ENCODE results near the gene MACROD2.

MACROD2 gene

DNA sequence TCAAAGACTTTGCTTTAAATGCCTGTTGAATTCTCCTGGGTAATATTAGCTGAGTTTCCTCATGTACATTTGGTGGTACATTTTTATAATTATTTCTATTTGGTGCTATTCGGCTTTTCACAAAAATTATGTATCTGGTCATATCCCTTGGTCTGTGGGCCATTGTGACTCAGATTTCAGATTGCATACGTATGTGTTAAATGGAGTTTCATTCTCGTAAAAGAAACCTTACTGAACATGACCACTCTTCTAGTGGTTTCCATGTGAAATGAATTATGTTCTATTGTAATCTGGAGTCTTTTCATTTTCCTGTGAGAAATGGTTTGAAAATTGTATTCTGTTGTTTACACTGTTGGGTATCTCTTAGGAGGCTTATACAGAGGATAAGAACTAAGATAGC lies 728.3 kb downstream of the MACROD2 start:
- no peak for DNase-seq

DNA sequence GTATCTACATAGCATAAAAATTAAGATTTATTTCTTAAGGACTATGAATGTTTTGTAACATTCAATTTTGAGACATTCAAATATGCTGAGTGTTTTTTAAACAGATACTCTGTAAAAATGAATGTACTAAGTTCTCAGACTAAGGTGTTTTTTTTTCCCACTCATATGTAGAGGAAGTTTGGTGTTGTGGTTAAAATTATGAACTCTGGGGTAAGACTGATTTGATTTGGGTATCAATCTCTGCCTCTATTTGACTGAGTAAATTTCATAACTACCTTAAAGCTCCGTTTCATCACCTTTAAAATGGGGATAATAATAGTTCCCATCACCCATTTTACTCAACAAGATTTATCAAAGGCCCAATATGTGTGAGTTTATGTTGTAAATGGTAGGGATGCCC lies 728.7 kb downstream of the MACROD2 start:
- DNase-seq, result no peak

DNA sequence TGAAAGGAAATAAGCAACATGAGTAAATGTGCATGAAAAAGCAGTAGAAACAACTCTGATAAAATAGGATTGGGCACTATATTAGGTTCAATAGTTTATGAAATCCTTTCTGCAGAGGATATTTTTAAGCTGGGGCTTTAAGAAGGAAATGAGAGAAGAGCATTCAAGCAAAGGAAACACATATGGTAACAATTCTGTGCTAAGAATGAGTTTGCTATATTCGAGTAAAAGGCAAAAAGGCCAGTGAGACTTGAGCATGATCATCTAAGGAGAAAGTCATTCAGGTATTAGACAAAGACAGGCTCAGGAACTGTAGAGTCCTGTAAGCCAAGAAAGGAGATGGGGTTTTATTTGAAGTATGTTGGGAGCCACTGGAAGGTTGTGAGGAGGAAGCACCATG lies 729.2 kb downstream of the MACROD2 start:
- DNase-seq, result no peak

DNA sequence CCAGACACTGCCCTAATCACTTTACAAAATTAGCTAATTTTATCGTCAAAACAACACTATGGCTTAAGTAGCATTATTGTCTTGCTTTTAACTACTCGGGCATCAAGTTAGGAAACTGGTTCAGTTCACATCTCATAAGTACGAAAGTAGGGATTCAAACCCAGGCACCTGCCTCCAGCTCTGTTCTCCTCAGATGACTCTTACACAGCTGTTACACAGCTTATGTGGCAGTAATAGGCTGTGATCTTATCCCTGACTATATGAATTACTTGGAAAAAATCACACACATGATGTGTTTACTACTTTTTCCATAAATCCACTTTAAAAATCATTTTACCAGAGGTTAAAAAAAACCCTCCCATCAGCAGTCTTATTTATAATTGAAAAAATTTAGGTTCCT lies 731.3 kb downstream of the MACROD2 start:
- no peak for DNase-seq

DNA sequence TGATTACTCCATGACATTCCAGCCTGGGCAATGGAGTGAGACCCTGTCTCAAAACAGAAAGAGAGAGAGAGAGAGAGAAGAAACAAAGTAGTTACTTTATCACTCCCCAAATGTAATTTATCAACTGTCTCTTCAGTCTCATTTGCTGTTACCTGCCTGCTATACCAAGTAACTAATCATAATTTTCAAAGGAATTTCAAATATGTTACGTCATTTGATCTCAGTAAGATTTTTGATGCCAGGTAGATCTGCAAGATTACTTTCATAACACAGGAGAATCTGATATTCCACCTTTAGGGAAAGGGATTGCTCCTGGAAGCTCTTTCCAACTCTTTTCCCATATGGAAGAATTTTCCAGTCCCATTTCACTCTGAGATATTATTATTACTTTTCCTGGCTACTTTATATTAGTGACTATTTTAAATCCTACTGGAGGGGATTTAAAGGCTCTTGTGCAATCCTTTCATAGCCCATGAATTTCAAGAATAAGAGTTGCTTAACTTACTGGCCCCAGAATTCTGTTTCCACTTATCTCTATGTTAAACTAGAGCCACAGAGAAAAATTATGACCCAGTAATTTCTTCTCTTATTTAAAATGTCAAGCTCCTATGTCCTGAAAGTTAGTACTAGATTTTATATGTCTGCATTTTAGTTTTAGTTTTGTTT lies 732.3 kb downstream of the MACROD2 start:
- DNase-seq, result no peak

DNA sequence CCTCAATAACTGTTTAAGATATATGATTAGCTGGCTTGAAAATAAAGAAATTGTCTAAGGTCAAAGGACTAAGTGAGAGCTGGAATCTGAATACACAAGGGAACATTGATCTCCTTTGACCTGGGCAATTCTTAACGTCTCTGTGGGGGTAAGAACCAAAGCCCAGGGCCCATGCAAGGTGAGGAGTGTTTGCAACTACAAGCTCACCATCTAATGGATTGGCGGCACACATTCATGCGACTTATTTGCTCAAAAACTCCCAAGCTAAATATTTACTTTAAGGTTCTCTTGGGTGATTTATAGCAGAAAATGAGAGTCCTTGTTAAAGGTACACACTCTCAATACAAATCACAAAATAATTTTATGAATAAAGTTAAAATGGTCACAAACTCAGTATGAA lies 734.1 kb downstream of the MACROD2 start:
- DNase-seq, result no peak

DNA sequence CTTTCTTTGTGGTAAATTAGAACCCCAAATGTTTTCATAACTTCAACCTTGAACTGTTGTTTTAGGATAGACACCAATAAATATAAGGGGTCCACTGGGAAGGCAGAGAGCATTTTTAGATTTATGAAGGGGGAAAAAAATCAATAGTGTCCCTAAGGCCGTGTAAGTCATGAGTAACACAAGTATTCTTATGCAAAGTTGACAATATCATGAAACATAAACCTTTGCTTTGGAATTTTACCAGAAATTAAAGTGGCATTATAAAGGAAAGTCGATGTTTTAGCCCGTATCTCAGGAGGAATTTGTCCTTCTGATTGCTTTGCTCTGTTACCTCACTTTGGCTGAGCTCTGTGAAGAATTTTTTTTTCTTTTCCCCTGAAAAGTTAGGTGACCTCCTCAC lies 737.0 kb downstream of the MACROD2 start:
- no peak for DNase-seq

DNA sequence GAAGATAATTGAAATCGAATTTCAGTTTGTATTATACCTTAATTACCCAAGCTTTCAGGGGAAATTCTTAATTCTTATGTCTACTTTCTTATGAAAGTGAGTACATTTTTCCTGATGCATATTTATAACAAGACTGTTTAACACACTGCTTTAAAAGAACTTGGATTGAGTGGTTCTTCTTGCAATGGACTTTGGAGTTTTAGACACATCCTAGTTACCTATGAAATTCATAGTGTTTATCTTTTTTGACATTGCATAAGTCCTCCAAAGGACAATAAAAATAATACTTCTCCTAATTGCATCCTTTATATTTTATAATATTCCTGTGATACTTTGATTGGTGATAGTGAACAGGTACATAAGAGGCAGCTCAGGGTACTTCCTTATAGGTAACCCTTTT lies 737.7 kb downstream of the MACROD2 start:
- DNase-seq, result no peak

DNA sequence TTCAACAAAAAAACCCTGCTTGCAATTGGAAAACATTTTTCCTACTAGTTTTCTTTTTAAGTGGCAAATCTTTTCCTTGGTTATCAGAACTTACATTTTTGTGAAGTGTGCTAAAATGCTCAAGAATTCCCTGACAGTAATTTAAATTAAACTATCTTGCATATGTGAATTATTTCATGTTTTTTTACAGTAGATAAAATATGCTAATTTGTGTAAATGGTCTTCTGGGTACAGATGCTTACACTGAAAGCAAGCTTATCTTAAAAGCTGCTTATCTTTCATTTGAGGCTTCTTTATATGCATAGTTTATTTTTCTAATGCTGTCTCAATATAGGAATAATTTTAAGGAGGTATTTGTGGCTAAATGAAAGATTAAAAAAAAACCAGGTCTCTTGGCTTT lies 745.1 kb downstream of the MACROD2 start:
- DNase-seq, result no peak

DNA sequence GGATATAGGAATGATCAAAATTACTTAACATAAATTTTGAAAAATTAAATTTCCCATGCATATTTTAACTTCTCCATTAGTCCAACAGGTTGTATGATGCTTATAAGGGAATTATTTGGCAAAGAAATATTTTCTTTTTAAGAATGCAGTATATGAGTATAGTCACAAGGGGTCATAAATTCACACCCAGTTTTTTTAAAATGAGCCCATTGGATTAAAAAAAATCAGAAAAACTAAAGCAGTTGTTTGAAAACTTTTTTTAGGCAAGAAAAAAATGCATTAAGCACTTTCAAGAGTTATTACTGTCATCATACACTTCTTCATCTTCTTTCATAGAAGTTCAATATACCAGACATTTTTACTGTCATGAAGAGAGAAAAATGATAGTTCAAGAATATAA lies 746.3 kb downstream of the MACROD2 start:
- no peak for DNase-seq

DNA sequence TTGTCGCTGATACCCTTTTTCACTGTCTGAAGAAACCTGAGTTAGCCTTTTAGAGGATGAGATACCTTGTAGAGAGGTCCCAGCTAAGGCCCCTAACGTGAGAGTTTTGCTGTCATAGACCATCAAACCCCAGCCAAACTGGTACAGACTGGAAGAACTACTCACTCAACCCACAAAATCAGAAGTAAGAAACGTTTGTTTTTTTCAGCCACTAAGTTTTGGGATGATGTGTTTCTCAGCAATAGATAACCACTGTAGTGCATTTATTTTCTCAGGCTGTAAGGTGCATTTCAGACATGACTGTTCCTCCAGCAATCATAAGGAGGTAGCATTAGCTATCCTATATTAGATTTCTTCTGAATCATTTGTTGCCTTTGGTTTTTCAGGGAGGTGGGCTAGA lies 749.4 kb downstream of the MACROD2 start:
- no peak for DNase-seq

DNA sequence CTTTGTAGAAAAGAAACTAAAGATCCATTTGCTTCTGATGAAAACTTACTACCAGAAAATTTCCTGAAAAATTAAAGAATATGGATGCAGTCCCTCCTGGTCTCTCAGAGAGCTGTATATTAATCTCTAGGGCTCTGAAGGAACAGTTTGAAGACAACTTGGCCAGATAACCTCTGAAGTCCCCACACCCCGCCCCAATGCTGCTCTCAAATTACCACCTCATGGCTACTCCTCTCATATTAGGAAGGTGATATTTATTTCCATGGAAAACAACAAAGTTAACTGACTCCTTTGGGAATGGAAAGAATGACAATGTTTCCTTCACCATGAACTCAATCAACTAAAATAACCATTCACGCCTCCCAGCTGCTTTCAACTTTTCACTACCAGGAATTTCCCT lies 750.5 kb downstream of the MACROD2 start:
- no peak for DNase-seq

DNA sequence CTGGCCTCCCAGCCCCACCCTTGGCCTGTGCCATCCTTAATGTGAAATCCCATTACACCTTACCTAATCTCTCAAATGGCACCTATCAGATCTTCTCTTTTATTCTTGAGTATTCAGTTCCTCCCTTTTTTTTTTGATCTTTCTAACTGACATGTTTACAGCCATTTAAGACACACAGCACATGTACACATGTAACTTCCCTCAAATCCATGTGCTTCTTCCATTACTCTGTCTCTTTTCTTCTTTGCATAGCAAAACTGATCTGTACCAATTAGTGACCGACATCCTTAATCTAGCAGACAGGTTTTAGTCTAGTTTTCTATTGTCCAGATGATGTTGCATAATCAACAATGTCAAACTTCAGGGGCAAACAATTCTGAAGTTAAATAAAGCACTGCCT lies 755.9 kb downstream of the MACROD2 start:
- no peak for DNase-seq

DNA sequence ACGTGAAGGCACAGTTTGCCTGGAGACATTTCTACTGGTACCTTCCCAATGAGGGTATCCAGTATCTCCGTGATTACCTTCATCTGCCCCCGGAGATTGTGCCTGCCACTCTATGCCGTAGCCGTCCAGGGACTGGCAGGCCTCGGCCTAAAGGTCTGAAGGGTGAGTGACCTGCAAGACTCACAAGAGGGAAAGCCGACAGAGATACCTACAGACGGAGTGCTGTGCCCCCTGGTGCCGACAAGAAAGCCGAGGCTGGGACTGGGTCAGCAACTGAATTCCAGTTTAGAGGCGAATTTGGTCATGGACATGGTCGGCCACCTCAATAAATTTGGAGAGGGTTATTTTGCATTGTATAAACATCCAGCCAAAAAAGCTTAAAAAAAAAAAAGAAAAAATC lies 762.4 kb downstream of the MACROD2 start:
- DNase-seq, result no peak

DNA sequence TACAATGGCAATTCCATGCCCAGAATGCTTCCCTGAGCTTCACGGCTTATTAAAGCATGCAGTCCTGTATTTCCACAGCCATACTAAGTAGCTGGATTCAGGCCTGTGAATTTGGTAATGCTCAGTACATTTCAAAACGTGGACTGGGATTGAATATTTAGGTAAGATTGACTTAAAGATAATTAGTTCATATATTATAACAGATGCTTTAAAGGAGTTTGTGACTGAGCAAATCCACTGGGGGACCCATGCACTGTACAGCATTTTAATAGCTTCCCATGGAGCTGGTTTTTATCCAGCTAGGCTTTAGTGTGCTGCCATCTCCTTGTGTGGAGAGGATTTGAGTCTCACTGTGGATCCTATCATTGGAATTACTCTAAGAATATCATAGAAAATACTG lies 763.0 kb downstream of the MACROD2 start:
- DNase-seq, result no peak

DNA sequence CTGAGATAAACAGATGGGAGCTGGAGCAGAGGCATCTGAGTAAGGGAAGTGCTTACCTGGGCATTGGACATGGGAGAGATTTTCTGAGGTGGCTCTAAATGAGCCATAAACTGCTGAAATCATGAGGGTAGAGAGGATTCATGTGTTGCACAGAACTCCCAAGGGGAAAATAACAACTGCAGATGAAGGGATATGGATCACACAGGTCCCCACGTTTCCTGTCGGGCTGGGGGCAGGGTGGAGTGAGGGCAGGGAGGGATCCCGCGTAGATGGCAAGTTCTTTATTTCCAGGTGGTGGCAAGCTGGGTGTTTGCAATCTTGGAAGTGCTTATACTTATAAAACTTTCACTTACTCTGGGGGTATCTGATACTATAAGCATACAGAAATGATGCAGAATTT lies 764.7 kb downstream of the MACROD2 start:
- DNase-seq, result no peak

DNA sequence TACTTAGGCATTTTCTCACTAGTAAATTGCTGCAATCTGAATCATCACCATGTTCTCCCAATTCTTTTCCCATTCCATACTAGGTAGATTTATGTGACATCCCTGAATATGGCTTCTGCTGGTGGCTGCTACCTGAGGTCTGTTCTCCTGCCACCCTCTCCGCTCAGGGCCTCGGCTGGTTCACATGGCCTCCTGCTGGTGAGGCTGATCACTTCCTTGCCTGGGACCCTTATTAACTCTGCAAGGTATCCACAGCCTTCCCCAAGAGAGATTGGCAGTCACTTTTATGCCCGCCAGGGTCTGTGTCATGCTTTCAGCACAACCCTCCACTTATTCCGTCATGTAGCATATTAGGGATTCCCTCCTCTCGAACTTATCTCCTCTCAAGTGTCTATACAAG lies 766.6 kb downstream of the MACROD2 start:
- no peak for DNase-seq

DNA sequence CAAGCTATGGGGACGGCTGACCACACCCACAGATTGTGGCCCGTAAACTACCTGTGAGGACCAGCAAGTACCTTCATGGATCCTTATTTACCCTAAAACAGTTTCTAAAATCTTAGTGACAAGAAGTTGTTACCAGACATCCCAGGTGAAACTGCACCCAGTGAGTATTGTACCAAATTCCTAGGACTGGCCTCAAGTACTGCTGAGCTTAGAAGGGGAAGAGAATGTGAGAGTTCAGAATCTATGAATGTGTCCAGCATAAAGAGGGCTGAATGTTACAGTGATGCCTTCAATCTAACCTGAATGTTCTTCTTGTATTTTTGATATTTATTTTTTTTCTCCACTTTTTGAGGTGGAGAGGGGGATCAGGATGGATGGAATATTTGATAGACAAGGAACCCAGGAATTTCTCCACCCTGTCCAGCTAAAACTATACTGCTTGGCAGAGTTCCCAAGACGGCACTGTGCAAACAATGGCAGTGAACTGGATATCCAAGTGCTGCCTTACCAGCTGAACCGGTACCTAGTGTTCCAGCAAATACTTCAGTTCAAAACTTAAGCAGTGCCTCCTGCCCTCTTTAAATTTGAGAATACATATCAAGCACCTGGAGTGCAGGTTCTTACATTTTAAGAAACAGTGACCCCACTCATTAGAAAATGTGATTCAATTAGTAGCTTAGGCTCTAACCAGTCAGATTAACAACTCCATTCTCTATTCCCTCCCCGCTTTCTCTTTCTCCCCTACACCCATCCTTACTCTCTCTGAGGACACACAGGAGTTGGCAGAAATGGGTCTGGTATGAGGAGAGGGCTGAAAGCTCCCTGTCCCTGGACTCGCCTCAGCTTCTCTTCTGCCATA lies 769.4 kb downstream of the MACROD2 start:
- no peak for DNase-seq

DNA sequence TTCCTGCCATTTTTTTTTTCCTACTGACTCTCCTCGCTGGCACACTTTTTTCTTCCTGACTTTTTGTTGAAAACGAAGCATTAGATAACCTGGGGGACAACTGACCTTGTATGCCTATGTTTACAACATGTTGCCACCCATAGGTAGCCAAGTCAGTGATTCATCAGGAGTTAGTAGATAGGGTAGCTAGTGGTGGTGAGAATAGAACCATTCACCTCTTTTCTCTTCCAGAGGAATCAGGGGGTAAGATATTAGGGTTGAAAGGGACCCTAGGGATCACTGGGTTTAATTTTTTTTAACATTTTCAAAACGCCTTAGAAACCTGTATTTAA lies 770.0 kb downstream of the MACROD2 start:
- DNase-seq, result no peak

DNA sequence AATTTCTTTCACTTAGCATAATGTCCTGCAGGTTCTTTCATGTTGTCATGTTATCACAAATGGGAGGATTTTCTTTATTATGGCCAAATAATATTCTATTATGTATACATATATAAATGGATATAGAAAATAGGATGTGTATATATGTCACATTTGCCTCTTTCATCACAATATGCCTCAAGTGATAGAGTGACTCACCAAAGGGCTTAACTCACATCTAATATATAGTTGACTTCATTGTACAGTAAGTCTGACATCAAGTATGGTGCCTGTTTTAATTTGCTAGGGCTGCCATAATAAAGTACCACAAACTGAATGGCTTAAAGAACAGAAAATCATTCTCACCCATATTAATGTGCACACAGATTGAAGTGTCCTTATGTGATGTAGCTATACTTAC lies 778.2 kb downstream of the MACROD2 start:
- no peak for DNase-seq

DNA sequence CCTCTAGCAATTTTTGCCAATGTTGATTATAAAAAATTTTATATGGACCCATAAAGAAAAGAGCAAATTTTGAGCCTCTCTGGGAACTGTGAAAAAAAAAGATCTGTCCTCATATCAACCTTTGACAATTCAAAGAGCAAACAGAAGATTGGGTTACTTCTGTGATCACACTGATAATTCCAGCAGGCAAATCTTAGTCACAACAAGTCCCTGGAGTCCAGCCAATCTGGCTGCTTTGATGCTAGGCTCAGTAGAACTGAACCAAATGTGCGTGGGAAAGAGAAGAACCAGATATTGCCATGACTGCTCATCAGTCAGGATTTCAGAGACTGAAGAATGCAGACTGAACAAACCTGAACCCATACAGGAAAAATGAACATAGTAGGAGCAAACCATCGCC lies 780.5 kb downstream of the MACROD2 start:
- no peak for DNase-seq

DNA sequence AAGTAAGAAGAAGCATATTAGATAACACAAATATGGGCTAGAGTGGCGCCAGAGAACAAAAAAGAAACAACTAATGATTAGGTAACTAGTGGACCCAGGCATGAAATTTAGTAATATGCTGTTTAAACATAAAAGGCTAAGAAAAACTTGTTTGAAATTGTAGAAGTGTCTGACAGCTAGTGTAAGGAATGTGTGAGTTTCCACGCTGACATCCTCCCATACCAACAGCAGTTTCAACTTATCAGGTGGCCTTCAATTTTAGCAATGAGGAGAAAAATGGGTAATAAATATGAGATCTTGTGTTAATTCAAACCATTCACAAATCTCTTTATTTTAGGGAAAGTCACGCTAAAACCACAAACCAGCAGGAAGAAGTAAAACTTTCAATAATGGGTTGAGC lies 782.3 kb downstream of the MACROD2 start:
- DNase-seq, result no peak

DNA sequence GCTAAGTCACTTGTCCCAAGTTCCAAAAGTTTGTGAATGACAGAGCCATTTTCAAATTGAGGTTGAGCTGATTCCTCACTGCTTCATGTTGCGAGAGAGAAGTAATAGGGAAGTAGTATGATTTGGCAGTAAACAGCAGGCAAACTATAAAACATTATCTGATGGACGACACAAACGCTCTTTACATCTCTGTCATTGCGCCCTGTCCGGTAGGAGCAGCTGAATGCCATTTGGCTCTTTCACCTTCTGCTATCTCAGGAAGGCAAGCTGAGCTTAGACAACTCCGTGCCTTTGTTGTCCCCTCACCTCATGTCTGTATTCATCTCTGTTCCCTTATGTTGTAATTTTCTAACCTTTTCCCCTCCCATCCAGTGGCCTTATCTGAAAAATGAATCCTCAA lies 782.8 kb downstream of the MACROD2 start:
- DNase-seq, result no peak

DNA sequence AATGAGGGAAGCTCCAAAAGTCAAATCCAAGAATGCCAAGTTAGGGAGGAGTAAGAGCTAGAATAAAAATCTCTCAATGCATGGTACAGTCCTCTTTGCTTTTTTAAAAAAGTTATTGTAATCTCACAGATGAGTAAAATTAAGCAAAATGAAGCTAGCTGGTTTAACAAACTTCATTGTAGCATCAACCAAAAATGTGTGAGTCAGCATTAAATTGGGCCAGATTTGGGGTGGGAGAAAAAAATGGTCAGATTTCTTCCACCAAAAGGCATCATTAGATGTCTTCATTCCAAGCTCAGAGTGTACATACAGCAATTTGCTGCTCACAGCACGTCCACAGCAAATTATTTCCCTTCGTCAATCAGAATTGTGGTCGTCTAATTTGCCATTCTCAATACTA lies 783.6 kb downstream of the MACROD2 start:
- DNase-seq, result no peak

DNA sequence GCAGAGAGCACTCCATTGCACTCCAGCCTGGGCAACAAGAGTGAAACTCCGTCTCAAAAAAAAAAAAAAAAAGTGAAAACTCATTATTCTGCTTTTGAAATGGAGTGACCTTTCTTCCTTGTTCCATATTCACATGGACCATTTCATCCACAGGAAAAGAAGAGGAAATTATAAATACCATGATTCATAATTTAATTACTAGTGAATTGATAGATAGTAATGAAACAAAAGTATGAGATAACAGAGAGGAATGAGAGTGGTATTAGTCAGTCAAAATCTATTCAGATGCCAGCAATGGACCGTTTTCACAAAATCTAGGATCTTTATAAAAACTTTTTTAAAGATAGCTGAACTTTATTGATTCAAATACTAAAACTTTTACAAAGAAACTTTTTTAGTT lies 785.2 kb downstream of the MACROD2 start:
- no peak for DNase-seq

Data from HCEC 1CT (cell line).